HG03378 (cell line): ENCODE data around the gene SORCS2.
"Not testable (repeated sequence)": the region's sequence is repeated elsewhere in the genome, so short reads cannot be mapped to it uniquely, and the experiment has no call there.

ENCODE experiments used
- ATAC-seq: cut with Tn5 transposase; IDR thresholded peaks from one replicate; pipeline ENCODE4 v1.9.1; 2021; ENCODE audit warnings: mild to moderate bottlenecking, moderate library complexity; ENCODE audit not compliant: unreplicated experiment

The SORCS2 gene

DNA sequence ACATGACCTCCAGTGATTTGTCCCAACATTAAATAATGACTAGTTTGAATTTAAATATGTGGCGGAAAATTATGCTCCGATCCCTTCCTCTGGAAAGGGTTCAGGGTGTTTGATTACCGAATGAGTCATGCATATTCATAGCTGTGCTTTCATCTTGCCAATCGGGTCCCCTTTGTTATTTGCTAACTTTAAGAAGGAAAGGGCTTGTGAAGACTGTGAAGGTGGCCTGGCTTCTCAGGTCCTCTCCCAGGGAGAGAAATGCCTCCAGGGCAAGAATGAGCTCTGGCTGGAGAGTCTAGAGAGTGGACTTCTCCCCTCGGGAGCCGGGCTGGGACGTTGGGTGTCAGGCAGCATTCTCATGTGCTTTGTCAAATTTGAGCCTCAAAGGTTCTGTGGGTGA, 397.9 kb downstream of the SORCS2 start:
- ATAC-seq = no peak

DNA sequence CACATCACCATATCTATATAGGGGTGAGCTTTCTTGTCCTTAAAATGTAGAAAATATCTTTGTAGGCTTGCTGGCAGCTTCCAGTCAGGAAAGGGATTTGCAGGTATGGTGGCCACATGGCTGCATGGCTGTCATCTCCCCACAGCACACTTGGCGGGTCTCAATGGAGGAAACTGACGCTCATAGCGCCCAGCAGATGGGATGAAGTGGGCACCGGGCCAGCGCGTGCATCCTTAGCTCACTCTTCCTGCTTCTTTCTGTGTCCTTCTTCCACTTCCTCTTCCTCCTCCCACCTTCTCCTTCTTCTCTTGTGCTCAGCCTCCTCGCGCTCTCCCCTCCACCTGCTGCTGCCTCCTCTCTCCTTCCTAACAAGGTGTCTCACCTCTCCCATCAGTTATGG, 398.6 kb downstream of the SORCS2 start:
- no peak for ATAC-seq

DNA sequence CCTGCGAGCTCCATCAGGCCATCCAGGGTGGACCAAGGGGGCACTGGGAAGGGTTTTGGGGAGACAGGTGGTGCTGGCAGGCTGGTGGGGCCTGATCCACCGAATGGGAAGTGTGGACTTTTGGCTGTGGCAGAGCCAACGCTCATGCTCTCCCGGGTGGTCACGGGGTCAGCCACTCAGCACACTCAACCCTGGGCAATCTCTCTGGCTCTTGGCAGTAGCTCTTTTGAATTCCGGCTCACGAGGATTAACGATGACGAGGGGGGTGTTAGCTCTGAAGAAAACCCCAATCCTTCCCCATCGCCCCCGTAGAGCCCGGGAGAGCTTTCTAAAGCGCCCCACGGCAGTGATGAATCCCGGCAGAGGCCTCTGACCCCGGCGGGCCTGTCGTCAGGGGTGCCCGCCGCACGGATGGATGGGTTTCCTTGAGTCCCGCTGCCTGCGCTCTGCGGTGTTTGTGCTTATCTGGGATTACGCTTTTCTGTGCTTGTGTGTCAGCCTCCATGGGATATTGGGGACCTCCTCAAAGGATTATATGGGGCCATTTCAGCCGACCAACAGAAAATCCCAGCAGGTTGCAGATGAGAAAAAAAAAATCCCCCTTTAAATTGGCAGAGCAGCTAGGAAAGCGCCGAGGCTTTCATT, 399.2 kb downstream of the SORCS2 start:
- ATAC-seq = no peak

DNA sequence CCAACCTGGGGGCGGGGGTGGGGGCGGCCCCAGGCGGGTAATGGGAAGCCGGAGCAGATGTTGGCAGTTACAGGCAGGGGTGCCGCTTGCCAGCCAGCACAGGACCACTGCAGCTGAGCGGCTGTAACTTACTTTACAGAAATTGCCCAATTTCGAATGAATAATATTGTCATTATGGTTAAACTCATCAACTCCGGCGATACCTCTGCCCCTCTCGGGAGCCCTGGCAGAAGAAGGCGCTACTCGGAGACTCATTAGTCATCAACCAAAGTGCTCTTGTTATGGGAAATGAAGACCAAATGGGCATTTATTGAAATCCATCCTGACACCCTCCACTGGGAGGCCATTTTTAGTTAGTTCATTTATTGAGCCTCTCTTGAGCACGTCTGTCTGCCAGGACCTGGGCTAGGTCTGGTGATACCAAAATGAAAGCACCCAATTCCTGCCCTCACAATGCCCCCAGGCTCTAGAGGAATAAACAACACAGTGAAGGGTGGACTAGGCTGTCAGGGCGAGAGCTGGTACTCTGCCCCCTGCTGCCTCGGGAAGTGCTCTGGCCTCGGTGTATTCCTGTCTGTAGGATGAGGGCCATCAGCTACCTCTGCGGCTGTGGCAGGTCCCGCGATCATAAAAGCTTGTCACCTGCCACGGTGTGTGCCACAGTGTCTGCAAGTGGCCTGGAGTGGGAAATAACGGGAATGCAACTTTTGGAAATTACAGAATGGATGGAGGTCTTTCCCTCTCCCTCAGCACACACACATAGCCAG, 401.5 kb downstream of the SORCS2 start:
- no peak for ATAC-seq

DNA sequence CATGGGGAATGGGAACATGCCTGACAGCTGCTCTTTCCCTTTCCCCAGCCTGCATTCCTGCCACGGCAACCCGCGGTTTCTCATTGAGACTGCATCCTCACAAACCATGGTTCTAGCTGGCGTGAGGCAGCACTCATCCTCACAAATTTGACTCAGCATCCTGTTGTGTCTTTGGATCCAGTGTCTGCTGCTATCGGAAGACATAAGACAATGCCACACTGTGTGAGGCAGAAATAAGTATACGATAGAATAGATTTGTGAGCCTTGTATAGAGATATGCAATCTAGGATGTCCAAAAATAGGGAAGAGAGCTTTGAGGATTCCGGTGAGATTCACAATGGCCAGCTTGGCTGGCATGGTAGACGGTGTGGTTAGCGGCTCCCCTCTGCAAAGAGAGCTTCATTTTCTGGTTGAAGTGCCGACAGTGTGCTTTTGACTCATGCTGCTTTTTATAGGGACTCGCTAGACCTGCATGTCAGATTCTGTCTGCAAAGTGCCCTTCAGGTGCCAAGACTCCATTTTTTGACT, 403.7 kb downstream of the SORCS2 start:
- no peak for ATAC-seq

DNA sequence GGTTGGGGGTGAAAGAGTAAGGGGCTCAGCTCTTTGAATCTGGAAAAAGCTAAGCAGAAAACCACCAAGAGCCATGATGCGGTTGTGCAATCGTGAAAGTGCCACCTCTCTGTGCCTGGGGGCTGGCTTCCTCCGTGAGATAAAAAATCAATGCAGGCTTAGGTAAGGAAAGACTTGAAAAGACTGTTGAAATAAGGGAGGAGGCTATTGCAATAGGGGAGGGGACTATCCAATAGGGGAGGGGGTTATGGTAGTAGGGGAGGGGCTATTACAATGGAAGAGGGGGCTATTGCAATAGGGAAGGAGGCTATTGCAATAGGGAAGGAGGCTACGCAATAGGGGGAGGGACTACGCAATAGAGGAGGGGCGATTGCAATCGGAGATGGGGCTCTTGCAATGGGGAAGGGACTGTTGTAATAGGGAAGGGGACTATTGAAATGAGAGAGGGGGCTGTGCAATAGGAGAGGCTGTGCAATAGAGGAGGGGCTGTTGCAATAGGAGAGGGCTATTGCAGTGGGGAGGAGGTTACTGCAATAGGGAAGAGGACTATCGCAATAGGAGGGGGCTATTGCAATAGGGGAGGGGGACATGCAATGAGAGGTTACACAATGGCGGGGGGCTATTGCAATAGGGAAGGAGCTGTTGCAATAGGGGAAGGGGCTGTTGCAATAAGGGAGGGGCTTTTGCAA, 404.7 kb downstream of the SORCS2 start:
- no peak for ATAC-seq

DNA sequence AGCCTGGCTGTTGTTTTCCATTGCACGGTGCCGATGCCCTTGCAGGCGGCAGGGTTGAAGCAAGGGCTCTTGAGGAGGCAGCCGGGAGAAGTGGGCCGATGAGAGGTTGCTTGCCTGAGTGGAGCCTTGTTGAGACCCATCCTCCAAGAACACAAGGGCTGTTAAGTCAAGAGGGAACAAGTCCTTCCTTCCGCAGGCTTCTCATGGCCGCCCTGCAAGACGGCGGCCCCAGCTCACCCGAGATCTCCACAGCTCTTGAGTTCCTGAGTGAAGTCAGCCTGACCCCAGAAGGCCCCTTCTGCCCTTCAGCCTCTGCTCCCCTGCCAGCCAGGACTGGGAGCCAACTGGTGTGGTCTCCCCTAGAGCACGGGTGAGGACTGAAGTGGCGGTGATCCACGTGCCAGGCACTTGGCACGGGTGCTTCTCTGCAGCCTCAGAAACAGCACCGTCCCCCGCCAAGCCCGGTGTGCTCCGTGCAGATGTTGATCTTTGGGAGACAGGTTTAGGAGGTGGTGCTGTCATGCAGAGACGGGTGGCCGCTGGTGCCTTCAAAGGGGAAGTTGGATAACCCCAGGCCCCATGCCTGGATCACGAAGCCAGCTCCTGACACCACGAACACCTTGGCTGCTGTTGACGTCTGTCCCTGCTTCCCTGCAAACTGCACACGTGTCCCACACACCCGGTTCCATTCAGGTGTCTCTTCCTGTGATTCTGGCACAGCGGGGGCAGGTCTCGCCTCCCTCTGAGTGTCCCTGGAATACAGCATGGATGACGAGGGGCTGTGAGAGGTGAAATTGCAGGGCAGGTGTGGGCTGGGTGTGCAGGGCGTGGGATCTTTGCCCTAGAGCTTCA, 406.8 kb downstream of the SORCS2 start:
- ATAC-seq = no peak

DNA sequence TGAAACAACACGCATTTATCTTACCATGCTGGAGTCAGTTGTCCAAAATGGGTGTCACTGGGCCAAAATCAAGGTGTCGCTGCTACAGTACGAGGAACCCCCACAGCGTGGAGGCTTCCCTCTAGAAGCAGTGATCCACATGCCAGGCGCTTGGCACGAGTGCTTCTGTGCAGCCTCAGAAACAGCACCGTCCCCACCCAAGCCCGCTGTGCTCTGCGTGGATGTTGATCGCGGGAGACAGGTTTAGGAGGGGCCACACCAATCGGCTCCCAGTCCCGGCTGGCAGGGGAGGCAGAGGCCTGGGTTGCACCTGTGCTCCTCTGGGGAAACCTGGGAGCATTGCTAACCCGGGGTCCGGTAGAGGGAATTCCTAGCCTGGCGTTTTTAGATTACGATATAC, 407.9 kb downstream of the SORCS2 start:
- ATAC-seq = no peak

DNA sequence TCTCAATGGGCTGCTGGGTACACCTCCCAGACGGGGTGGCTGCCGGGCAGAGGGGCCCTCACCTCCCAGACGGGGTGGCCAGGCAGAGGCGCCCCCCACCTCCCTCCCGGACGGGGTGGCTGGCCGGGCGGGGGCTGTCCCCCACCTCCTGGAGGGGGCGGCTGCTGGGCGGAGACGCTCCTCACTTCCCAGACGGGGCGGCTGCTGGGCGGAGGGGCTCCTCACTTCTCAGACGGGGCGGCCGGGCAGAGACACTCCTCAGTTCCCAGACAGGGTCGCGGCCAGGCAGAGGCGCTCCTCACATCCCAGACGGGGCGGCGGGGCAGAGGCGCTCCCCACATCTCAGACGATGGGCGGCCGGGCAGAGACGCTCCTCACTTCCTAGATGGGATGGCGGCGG, 409.8 kb downstream of the SORCS2 start:
- ATAC-seq = not testable (repeated sequence)

DNA sequence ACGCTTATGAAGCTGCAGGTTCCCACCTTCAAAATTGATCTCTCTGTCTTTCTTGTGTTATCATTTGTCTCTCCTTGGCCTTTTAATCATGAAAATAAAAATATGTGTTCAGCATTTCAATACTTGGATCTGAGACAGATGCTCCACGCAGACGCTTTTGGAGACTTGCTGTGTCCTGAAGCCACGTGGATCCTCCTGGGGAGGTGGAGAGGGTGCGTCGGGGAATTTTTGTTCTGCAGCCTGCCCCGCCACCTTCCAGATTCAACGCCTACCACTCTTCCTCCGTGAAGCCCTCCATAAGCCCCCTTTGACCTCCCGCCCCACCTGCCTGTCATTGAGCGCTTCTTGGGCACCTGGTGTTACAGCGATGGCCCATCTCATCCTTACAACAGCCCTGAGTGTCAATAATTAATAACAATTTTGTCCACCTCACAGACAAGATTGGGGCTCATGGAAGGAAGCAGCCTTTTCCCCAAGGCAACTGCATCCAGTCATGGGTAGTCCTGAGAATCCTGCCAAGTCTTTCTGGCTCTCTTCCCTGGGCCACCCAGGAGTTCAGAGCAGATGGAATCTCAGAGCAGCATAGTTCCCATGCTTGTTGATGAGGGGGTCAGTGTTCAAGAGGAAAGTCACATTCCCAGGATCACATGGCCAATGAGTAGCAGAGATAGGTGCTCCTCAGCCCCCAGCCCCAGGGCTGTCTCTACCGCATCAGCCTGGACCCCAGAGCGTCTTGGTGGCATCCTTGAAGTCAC, 415.0 kb downstream of the SORCS2 start:
- ATAC-seq = no peak

DNA sequence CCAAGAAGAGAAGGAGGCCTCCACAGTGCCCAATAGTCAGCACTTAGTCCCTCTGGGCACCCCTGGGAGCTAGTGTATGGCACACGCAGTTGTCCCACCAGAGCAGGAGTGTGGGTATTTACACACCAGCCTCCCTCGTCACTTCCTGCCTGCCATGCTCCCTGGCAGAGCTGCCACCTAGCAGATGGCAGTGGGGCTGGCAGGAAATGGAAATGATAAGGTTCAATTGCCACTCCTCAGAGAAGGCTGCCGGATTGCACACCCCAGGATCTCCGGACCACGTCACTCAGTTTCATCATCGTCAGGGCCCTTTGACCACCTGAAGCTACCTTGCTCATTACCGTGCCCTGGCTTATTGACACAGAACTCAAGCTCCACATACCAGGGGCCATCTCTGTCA, 415.7 kb downstream of the SORCS2 start:
- no peak for ATAC-seq

DNA sequence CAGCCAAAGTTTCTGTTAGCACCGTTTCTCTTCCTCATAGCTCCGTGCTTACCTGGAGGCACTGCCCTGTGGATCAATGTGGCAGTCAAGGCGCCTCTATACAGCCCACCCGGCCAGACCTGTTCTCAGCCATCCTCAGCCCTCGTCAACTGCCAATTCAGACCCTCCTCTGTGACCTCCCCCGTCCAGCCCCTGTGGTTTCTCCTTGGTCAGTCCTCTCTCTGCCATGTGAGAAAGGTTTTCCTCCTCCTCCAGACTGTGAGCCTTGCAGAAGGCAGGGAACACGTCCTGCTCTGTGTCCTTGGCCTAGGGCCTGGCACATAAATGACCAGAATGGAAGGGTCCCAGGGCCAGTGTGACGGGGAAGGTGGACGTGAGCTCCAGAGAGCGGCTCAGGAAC, 417.0 kb downstream of the SORCS2 start:
- no peak for ATAC-seq

DNA sequence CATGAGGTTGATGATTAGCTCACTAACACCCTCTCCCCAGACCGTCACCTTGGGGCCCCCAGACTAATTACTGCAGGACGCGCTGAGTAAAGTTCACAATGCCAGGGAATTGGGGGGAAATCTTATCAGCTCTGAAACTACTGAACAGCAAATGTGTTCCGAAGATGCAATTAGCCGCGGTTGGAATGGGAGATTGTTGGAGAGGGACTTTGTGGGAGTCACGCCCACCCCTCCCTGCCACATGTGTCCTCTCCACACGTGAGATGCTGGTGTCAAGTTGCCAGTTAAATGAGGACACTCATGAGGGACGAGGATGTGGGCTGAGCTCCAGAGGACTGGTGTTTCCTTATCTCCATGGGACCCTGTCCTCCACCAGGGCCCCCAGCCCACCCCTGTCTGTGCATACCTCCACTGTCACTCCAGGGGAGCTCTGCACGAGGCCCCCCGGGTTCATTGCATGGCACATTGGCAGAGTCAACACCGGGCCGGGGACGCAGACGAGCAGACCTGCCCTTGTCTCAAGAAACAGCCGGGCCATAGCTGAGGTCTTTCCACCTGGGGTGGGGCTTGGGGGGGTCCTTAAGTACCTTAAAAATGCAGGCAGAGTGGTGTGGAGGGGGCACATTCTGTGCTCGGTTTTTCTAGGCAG, 417.8 kb downstream of the SORCS2 start:
- no peak for ATAC-seq

DNA sequence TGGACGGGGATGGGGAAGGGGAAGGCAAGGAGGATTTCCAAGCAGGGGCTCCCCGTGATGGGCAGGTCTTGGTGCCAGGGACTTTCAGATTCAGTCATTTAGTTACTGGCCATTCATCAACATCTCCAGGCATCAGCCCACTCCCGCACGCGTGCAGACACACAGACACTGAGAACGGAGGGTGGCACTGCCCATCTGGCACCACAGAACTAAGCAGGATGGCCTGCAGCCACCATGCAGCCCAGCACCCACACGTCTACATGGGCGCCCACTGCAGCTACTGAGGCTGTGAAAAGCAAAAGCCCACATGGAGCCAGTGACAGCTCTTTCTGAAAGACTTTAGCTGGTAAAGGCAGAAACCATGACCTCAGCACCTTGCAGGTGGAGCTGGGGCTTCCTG, 418.5 kb downstream of the SORCS2 start:
- no peak for ATAC-seq

DNA sequence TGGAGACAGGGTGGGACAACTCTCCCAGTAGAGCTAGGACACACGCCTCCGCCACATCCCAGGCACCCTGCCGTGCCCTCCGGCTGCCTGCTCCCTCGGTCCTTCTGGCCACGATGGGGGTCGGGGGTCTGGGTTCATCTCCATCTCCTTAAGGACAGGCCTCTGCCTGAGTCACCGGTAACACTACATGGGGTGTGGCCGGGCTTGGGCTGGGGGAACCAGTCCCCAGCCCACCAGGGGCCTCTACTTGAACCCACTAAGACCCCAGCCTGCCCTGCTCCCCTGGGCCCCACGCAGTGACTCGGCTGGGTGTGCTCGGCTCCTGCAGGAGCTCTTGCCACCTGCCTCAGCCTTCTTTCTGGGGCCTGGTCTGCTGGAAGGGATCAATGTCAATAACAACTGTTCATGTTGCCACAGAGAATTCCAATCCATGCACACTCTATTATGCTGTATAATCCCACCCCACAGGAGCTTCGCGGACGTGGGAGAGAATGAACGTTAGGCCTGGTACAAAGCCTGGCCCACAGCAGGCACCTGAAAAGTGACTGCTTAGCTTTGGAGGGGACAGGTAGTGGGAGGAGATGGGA, 420.1 kb downstream of the SORCS2 start:
- no peak for ATAC-seq

DNA sequence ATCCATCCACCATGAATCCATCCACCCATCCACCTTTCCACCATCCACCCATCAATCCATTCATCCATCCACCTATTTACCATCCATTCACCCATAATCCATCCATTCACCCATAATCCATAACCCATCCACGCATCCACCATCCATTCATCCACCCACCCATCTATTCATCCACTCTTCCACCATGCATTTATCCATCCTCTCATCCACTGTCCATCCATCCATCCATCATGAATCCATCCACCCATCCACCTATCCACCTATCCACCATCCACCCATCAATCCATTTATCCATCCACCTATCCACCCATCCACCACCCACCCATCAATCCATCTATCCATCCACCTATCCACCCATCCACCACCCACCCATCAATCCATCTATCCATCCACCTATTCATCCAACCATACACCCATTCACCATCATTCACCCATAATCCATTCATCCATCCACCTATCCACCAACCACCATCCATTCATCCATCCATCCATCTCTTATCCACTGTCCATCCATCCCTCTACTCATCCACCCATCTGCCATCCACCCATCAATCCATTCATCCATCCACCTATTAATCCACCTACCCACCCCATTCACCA, 422.1 kb downstream of the SORCS2 start:
- ATAC-seq = no peak

DNA sequence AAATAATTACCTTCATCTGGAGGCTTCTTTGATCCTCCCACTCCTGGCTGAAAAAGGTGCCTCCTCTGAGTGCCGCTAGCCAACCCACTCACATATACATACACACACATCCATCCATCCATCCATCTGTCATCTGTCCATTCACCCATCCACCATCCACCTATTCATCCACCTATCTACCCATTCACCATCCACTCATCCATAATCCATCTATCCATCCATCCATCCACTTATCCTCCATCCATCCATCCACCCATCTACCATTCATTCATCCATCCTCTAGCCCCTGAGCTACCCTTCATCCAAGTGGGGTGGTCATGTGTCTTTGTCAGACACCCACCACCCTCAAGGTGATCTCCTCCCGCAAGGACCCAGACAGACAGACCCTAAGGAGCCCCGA, 423.9 kb downstream of the SORCS2 start:
- no peak for ATAC-seq

DNA sequence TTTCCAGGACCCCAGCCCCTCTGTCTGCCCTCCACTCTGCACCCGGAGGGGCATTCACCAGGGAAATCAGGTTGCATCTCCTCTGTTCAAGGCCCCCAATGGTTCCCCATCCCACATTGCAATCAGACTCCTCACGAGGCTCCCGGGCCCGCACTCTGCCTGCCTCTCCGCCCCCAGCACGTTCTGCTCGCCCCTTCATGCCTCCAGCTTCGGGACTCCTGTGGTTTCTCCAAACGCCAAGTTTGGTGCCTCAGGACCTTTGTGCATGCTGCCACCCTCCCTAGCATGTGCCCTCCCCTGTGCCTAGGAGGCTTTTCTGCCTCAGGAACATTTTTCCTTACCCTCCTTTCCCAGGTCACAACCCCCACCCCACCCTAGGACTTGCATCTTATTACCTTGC, 426.0 kb downstream of the SORCS2 start:
- ATAC-seq = no peak
